Activated CD8-positive, alpha-beta memory T cell treated with anti-CD3 and anti-CD28 coated beads for 36 hours (primary cell): Measurements from ENCODE around the gene PUS7. TPM values are rescaled to one million over a fixed set of nuclear protein-coding genes. Genes with fewer than 3 reads are reported as not detected.
"Not testable (repeated sequence)": the region's sequence is repeated elsewhere in the genome, so short reads cannot be mapped to it uniquely, and the experiment has no call there.

Experiments used
- CTCF ChIA-PET: fragments of 350-600 bp; sonication (Branson Sonifier 250); formaldehyde crosslinking; loops from one replicate; lab custom pipeline; 2021; ENCODE audit warnings: antibody characterized with exemption; lab: Charles Lee
- POLR2A ChIA-PET: fragments of 350-600 bp; sonication (Branson Sonifier 250); formaldehyde crosslinking; loops from one replicate; lab custom pipeline; 2021; ENCODE audit warnings: antibody characterized with exemption; lab: Charles Lee
- total RNA-seq, 2 experiments: library from RNA; stranded (reverse); gene quantifications; one replicate each; pipeline ENCODE4 v1.2.3, GENCODE V29; 2021

Gene PUS7, protein sequence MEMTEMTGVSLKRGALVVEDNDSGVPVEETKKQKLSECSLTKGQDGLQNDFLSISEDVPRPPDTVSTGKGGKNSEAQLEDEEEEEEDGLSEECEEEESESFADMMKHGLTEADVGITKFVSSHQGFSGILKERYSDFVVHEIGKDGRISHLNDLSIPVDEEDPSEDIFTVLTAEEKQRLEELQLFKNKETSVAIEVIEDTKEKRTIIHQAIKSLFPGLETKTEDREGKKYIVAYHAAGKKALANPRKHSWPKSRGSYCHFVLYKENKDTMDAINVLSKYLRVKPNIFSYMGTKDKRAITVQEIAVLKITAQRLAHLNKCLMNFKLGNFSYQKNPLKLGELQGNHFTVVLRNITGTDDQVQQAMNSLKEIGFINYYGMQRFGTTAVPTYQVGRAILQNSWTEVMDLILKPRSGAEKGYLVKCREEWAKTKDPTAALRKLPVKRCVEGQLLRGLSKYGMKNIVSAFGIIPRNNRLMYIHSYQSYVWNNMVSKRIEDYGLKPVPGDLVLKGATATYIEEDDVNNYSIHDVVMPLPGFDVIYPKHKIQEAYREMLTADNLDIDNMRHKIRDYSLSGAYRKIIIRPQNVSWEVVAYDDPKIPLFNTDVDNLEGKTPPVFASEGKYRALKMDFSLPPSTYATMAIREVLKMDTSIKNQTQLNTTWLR
- total RNA-seq, result 10 to 100 TPM; 39.9 to 40.3 TPM

DNA sequence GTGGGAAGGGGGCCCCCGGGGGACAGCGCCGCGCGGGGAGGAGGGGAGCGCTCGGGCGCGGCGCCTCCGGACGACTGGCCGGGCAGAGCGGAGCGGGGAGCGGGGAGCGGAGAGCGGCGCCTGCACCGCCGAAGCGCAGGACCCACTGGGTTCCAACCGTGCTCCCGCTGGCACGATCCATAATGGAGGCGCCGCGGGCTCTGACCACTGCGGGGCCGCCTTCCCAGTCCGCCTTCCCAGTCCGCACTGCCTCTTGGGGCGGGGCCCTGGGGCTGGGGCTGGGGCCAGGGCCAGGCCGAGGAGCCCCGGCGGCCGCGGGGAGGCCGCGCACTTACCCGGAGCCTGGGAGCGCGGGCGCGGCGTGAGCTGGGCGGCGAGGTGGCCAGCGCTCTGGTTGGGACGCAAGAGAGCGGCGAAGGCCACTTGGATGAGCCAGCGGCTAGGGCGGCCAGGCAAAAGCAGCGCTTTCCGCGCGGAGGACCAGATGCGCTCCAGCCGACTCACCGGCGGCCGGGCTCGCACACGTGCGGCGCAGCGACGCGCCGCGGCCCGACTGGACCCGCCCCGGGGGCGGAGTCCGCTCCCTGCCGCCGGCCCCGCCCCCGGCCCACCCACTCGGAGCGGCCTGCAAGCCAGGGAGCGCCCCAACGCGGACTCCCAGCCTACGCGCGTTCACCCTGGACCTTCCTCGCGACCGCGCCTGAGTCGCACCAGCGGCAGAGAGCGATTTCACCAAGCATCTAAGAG lies at the start of gene PUS7:
PUS7 (minus strand) TSS at position 555 of the 747 bp plus-strand sequence. CDS start 13,759 bp downstream, outside the sequence.
- ChIA-PET CTCF (no interaction called here), POLR2A (interaction anchor here (0.7 kb wide), 1 partner anchor 12 kb away, joined by 3 read pairs; no protein-coding TSS in a partner anchor)

DNA sequence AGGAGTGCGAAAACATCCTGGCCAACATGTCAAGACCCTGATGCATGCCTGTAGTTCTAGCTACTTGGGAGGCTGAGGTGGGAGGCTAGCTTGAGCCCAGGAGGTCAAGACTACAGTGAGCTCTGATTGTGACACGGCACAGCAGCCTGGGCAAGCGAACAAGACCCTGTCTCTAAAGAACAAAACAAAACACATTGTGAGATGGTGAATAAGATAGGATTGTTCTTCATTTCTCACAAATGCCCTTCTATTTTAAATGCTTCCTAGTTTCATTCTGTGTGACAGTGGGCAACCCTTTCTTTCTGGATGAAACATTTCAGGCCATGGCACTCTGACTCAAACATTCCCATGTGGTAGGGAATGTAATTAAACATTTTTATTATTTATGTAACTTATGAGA lies 45.8 kb upstream of the PUS7 start:
- POLR2A ChIA-PET, result no interaction called here
- CTCF ChIA-PET, result no interaction called here

DNA sequence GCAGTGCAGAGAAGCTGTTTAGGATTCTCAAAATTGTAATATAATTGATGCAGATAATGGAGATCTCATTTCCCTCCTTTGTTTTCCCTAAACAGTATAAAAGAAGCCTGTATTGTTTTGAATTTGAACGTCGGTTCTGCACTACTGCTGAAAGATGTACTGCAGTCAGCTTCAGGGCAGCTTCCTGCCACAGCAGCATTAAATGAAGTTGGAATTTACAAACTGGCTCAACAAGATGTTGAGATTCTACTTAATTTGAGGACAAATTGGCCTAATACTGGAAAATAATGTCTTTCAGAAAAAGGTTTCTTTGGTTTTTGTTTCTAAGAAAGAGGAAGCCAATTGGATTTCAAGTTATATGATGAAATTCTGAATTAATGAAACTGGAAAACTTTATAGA lies 45.0 kb upstream of the PUS7 start:
- ChIA-PET CTCF (no interaction called here), POLR2A (no interaction called here)

DNA sequence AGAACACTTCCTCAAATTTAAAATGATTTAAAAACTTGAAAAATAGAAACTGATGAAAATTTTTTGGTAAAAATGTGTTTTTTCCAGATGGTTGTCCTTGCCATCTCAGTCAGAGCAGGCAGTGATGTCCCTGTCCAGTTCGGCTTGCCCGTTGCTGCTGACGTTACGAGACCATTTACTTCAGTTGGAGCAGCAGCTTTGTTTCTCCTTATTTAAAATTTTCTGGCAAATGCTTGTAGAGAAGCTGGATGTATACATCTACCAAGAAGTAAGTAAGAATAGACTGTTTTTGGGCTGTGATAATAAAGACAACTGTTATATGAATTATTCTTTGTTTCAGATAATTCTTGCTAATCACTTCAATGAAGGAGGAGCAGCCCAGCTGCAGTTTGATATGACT lies 43.1 kb upstream of the PUS7 start:
- ChIA-PET POLR2A (no interaction called here), CTCF (no interaction called here)

DNA sequence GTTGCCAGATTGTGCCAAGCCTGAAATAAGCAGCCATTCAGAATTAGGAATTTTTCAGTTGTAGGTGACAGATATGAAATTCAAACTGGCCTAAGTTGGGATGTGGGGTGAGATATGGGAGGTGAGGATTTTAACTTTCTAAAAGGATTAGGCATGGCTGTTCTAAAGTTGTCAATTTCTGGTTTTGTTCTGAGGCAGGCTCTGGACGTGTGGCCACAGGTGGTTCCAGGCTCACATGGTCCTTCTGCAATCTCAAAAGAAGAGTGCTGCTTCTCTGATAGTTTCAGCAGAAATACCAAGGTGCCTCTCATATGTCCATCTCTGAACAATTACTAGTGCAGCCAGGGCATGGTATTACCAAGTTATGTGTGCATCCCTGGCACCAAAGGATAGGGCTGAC lies 37.9 kb upstream of the PUS7 start:
- ChIA-PET POLR2A (interaction anchor here (0.6 kb wide), 1 partner anchor 482 kb away, joined by 11 read pairs; no protein-coding TSS in a partner anchor), CTCF (no interaction called here)

DNA sequence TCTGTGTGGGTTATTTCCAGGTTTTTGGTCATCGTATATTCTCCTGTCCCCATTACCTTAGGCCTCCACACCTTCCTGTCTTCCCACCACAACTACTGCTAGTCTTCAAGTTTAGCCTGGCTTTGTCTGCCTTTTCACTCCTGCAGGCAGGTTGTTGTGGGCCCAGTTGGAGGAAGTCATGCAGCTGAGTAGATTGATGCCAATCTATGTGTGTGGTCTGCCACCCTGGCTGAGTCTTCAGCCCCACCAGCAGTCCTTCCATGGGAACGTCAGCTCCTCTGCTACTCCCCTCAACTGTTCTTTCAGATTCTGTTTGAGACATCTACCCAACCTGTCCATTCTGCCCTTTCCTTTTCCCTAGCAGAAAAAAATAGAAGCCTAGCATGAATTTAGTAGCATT lies 16.3 kb upstream of the PUS7 start:
- ChIA-PET CTCF (no interaction called here), POLR2A (no interaction called here)

DNA sequence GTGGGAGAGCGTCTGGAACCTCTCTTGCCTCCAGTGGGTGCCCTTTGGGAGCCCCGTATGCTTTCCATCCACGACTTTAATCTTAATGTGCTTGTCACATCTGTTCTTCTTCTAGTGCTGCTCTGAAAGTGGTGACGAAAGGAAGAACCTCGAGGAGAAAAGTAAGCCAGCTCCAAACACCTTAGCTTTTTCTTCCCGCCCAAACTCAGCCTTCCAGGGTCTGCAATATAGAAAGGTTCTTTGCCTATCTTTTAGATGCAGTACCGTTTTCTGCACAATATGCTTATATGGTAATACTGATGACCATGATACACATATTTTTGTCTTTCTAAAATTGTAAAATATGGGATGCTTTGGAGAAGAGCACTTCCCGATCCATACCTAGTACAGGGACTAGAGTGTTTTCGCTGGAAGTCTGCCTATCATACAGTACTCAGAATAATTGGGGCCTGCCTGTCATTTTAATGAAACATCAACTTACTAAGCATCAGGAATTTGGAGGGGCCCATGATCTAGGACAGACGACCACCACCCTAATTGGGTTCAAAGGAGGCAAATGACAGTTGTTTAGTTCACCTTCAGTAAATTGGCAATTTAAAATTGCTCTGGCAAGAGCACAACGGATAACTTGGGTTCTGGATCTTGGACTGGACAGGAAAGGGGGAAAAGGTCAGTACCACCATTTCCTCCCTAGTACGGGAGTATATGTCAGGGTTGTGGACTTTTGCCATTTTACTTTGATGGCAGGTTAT lies 10.8 kb upstream of the PUS7 start:
- POLR2A ChIA-PET, result interaction anchor here (1.5 kb wide), 1 partner anchor 11 kb away, joined by 3 read pairs; the partner anchor contains the start of gene PUS7
- CTCF ChIA-PET, result interaction anchor here (1.4 kb wide), 1 partner anchor 13 kb away, joined by 4 read pairs; no protein-coding TSS in a partner anchor

DNA sequence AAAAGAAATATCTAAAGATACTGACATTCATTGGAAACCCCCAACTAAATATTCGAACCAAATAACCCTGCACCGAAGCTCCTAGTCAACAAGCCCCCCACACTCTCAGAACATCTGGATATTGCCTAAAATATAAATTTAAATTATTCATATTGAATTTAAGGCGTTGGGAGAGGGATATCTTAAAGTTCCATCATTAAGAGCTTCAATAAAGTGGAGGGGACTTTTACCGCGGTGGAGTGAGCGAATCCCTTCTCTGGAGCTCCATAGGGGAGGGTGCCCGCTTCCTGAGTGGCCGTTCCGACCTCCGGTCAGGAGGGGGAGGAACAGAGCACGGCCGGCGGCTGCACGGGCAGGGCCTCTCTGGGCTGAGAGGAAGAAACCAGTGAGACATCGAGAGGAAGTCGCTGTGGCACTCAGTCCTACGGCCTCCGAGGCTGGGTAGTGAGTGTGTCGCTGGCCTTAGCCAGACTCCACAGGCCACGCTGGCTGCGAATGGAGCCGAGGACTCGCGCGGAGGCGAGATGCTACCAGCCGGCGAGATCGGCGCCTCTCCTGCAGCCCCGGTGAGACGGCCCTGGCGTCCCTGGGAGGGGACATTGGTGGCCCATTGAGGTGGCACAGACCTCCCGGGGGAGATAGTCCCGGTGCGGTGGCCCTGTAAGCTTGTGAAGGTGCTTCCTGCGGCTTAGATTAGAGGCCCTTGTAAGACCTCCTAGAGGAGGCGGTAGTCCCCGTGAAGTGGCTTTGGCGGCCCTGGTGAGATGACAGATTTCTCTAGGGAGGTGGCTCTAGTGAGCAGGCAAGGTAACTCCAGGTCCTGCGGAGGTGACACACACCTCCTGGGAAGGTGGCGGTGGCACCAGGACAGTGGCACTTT lies 10.0 kb upstream of the PUS7 start, which contains the start of gene RINT1:
RINT1 (plus strand) TSS at position 410 of the 880 bp plus-strand sequence; CDS start at position 525, 115 bp downstream.
- CTCF ChIA-PET, result interaction anchor here (0.7 to 1.4 kb wide), 5 partner anchors 8 to 32 kb away, joined by 3 to 6 read pairs (median 4); no protein-coding TSS in a partner anchor
- POLR2A ChIA-PET, result interaction anchor here (0.9 to 1.0 kb wide), 4 partner anchors 9 to 548 kb away, joined by 3 to 6 read pairs (median 4); no protein-coding TSS in a partner anchor

DNA sequence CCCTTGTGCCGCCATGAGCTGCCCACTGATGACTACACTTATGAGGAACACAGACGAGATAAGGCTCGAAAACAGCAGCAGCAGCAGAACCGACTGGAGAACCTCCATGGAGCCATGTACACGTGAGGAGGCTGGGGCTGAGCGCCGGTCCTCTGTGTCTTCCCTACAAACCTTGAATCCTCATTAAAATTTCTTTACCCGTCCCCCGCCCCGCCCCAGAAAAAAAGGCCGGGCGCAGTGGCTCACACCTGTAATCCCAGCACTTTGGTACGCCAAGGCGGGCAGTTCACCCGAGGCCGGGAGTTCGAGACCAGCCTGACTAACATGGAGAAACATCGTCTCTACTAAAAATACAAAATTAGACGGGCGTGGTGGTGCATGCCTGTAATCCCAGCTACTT lies 8.5 kb upstream of the PUS7 start:
- CTCF ChIA-PET, result no interaction called here
- POLR2A ChIA-PET, result no interaction called here

DNA sequence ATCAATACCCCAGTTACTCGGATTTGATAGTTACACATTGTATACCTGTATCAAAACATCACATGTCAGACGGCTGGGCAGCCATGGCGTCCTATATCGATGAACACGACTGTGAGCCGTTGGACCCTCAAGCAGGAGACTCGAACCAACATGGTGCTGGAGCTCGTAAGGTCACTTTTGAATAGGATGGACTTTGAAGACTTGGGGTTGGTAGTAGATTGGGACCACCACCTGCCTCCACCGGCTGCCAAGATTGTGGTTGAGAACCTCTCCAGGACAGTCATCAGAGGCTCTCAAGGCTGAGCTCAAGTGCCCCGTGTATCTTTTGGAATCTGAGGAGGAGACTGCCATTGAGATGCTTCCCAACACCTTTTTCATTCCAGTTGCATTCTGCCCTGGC lies 8.1 kb upstream of the PUS7 start:
- ChIA-PET POLR2A (no interaction called here), CTCF (no interaction called here)

DNA sequence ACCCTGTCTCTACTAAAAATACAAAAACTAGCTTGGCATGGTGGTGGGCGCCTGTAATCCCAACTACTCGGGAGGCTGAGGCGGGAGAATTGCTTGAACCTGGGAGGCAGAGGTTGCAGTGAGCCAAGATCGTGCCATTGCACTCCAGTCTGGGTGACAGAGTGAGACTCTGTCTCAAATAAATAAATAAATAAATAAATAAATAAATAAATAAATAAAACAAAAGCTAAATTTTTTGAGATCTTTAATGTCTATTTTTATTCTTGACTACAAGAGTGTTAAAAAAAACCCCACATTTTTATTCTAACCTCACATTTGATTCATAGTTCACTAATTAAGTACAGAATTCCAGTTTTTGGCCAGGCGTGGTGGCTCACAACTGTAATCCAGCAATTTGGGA lies 5.7 kb upstream of the PUS7 start:
- CTCF ChIA-PET, result not testable (repeated sequence)

DNA sequence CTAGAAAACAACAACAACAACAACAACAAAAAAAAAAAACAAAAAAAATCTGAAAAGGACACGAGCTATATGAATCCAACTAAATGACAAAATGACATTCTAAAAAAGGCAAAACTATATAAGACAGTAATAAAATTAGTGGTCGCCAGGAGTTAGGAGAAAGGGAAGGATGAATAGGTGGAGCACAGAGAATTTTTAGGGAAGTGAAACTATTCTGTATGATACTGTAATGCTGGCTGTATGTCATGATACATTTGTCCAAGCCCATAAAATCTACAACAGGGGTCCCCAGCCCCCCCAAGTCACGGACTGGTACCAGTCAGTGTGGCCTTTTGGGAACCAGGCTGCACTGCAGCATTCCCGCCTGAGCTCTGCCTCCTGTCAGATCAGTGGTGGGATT lies 2.8 kb upstream of the PUS7 start:
- POLR2A ChIA-PET, result interaction anchor here (1.2 kb wide), 1 partner anchor 10 kb away, joined by 3 read pairs; no protein-coding TSS in a partner anchor

More for the DNA sequence above, 5.7 kb upstream of the PUS7 start:
- POLR2A ChIA-PET, result not testable (repeated sequence)

DNA sequence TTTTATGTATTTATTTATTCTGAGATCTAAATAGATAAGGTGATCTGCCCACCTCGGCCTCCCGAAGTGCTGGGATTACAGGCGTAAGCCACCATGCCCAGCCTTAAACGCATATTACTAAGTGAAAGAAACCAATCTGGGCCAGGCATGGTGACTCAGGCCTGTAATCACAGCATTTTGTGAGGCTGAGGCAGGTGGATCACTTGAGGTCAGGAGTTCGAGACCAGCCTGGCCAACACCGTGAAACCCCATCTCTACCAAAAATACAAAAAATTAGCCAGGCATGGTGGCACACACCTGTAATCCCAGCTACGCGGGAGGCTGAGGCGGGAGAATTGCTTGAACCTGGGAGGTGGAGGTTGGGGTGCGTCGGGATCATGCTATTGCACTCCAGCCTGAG lies 2.4 kb upstream of the PUS7 start:
- POLR2A ChIA-PET, result interaction anchor here (1.2 kb wide), 1 partner anchor 10 kb away, joined by 3 read pairs; no protein-coding TSS in a partner anchor
- CTCF ChIA-PET, result not testable (repeated sequence)

More for the DNA sequence above, 2.8 kb upstream of the PUS7 start:
- CTCF ChIA-PET, result no interaction called here

DNA sequence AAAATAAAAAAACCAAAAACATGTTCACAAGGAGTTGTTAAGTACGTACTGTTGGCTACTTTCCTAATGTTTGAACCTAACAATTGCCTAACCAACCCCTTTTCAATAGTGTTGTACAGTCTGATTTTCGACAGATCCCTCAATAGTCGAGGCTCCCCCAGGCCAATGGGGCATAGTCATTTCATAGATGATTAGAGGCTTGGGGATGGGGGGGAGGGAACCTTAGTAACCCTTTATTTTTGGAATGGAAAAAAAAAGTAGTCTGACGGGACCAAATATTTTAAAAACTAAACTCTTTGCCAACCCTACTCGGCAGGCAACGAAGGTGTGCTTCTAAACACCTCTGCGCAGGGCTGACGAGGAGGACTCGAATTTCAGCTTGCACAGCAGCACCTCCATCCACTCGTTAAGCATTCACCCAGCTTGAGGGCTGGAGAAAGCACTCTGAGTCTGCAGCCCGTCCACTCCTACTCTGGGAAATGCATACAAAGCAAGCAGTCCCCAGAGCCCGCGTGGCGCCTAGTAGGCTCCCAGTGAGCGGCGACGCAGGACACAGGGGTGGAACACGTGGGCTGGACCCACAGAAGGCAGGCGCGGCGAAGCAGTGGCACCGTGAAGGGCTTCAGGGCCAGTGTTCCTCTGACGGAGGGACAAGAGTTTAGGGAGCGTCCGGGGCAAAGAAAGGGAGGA lies 899 bp downstream of the PUS7 start:
- CTCF ChIA-PET, result interaction anchor here (1.4 kb wide), 1 partner anchor 11 kb away, joined by 4 read pairs; the partner anchor contains the start of gene RINT1

DNA sequence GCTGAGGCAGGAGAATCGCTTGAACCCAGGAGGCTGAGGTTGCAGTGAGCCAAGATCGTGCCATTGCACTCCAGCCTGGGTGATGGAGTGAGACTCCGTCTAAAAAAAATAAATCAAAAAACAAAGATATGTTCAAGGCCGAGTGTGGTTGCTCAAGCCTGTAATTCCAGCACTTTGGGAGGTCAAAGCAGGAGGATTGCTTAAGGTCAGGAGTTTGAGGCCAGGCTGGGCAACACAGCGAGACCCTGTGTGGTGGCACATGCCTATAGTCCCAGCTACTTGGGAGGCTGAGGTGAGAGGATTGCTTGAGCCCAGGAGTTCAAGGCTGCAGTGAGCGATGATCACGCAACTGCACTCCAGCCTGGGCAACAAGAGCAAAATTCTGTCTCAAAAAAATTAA lies 1.5 kb downstream of the PUS7 start:
- POLR2A ChIA-PET, result interaction anchor here (0.6 kb wide), 1 partner anchor 11 kb away, joined by 4 read pairs; the partner anchor contains the start of gene RINT1

More for the DNA sequence above, 899 bp downstream of the PUS7 start:
- POLR2A ChIA-PET, result interaction anchor here (0.6 kb wide), 1 partner anchor 11 kb away, joined by 4 read pairs; the partner anchor contains the start of gene RINT1

DNA sequence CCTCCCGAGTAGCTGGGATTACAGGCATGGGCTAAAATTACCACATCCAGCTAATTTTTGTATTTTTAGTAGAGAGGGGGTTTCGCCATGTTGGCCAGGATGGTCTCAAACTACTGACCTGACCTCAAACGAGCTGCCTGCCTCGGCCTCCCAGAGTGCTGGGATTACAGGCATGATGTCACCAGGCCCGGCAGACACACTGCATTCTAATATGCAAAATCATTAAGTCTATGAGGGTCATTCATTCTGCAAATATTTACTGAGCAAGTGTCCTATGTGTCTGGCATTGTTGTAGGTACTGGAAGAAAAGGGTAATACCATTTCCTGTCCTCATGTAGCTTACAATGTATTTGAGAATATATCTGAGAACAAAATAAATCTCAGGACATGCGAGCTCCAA lies 2.7 kb downstream of the PUS7 start:
- POLR2A ChIA-PET, result interaction anchor here (0.6 to 0.7 kb wide), 2 partner anchors 12 to 34 kb away, joined by 3 to 4 read pairs; partner anchors contain the start of gene RINT1

More for the DNA sequence above, 1.5 kb downstream of the PUS7 start:
- CTCF ChIA-PET, result interaction anchor here (0.6 to 1.4 kb wide), 2 partner anchors 11 to 87 kb away, joined by 4 read pairs; partner anchors contain the start of gene RINT1

More for the DNA sequence above, 2.7 kb downstream of the PUS7 start:
- CTCF ChIA-PET, result interaction anchor here (0.5 to 1.4 kb wide), 2 partner anchors 13 to 84 kb away, joined by 3 to 4 read pairs; partner anchors contain the start of gene RINT1
